Nephron (organoid): Measurements from ENCODE around the gene QRSL1.
A peak's percentile ranks its signal among the peaks of the same experiment; 100 is the strongest.
"Not testable (repeated sequence)": the region's sequence is repeated elsewhere in the genome, so short reads cannot be mapped to it uniquely, and the experiment has no call there.

ENCODE experiments used
- H3K27ac Mint-ChIP-seq, 3 experiments: 2 replicates each; pipeline ENCODE4 v1.8.0; 2020; ENCODE audit warnings: mixed read lengths in 3 of 3, mild to moderate bottlenecking in 2 of 3, moderate library complexity in 1 of 3
- H3K27me3 Mint-ChIP-seq: 2 replicates; pipeline ENCODE4 v1.8.0; 2021; ENCODE audit warnings: low read depth, mild to moderate bottlenecking, moderate library complexity, mixed read lengths
- H3K36me3 Mint-ChIP-seq: 2 replicates; pipeline ENCODE4 v1.8.0; 2020; ENCODE audit warnings: low read depth, mixed read lengths
- H3K4me1 Mint-ChIP-seq: 2 replicates; pipeline ENCODE4 v1.8.0; 2020; ENCODE audit warnings: mixed read lengths
- H3K4me3 Mint-ChIP-seq, 3 experiments: 2 replicates each; pipeline ENCODE4 v1.8.0; 2020; ENCODE audit warnings: mild to moderate bottlenecking in 3 of 3, mixed read lengths in 3 of 3, moderate library complexity in 2 of 3
- H3K9me3 Mint-ChIP-seq: 2 replicates; pipeline ENCODE4 v1.8.0; 2020; ENCODE audit warnings: mixed read lengths
- CTCF ChIP-seq, 3 experiments: fragments of 200-600 bp; sonication (generic); IDR thresholded peaks; one replicate each; pipeline ENCODE4 v1.5.0; 2021; ENCODE audit warnings: antibody characterized with exemption in 3 of 3; ENCODE audit not compliant: unreplicated experiment in 3 of 3

Gene QRSL1

GRCh38 chr6:106629103-106629858 is at the start of gene QRSL1, which contains the start of gene RTN4IP1:
Gene QRSL1, plus strand, starts transcription at chr6:106629578. Its CDS starts 104 bp downstream, at chr6:106629682.
Gene RTN4IP1, minus strand, starts transcription at chr6:106629498. Its CDS starts 477 bp downstream, at chr6:106629021.
- H3K9me3 Mint-ChIP-seq, result no peaks in the 10 kb centered on the region
- H3K27ac Mint-ChIP-seq, result peak within 1 kb of the TSS; percentile 91 to 98 (median 96)
- H3K4me1 Mint-ChIP-seq, result peaks cover 16% of the 10 kb centered on the region
- H3K4me3 Mint-ChIP-seq, result peak within 1 kb of the TSS; percentile 92 to 96 (median 95)
- no peak for TF ChIP-seq CTCF (IDR thresholded peaks at IDR 0.05; ENCODE audit: unreplicated experiment in 3 of 3)
- H3K36me3 Mint-ChIP-seq, result peaks cover 3% of the 10 kb centered on the region
- no peaks in the 10 kb centered on the region for H3K27me3 Mint-ChIP-seq

GRCh38 chr6:106581468-106581867 is 47.9 kb upstream of the QRSL1 start:
- no peaks in the 10 kb centered on the region for H3K27me3 Mint-ChIP-seq

GRCh38 chr6:106586815-106587415 is 42.5 kb upstream of the QRSL1 start:
- TF ChIP-seq CTCF (IDR thresholded peaks at IDR 0.05; ENCODE audit: unreplicated experiment in 3 of 3), result no peak
- Mint-ChIP-seq H3K4me3 (no peak overlapping the region), H3K9me3 (no peaks in the 10 kb centered on the region), H3K4me1 (no peaks in the 10 kb centered on the region), H3K27ac (no peak overlapping the region), H3K27me3 (no peaks in the 10 kb centered on the region), H3K36me3 (peaks cover 21% of the 10 kb centered on the region)

More at GRCh38 chr6:106581468-106581867, 47.9 kb upstream of the QRSL1 start:
- peaks cover 6% of the 10 kb centered on the region for H3K36me3 Mint-ChIP-seq
- H3K27ac Mint-ChIP-seq, result no peak overlapping the region
- H3K9me3 Mint-ChIP-seq, result no peaks in the 10 kb centered on the region
- TF ChIP-seq CTCF (IDR thresholded peaks at IDR 0.05; ENCODE audit: unreplicated experiment in 3 of 3), result no peak
- no peaks in the 10 kb centered on the region for H3K4me1 Mint-ChIP-seq
- no peak overlapping the region for H3K4me3 Mint-ChIP-seq

GRCh38 chr6:106588937-106589336 is 40.4 kb upstream of the QRSL1 start:
- H3K4me1 Mint-ChIP-seq, H3K27me3 Mint-ChIP-seq, H3K4me3 Mint-ChIP-seq, H3K9me3 Mint-ChIP-seq, H3K27ac Mint-ChIP-seq: not testable (repeated sequence)
- peaks cover 18% of the 10 kb centered on the region for H3K36me3 Mint-ChIP-seq

GRCh38 chr6:106591111-106591825 is 38.1 kb upstream of the QRSL1 start:
- Mint-ChIP-seq H3K27me3 (no peaks in the 10 kb centered on the region), H3K4me1 (no peaks in the 10 kb centered on the region), H3K36me3 (peaks cover 18% of the 10 kb centered on the region), H3K9me3 (no peaks in the 10 kb centered on the region), H3K4me3 (no peak overlapping the region), H3K27ac (no peak overlapping the region)
- TF ChIP-seq CTCF (IDR thresholded peaks at IDR 0.05; ENCODE audit: unreplicated experiment in 3 of 3), result no peak

GRCh38 chr6:106599440-106599839 is 29.9 kb upstream of the QRSL1 start:
- Mint-ChIP-seq H3K27ac (no peak overlapping the region), H3K4me3 (no peak overlapping the region), H3K27me3 (no peaks in the 10 kb centered on the region), H3K4me1 (no peaks in the 10 kb centered on the region), H3K9me3 (no peaks in the 10 kb centered on the region), H3K36me3 (peaks cover 29% of the 10 kb centered on the region)
- no peak for TF ChIP-seq CTCF (IDR thresholded peaks at IDR 0.05; ENCODE audit: unreplicated experiment in 3 of 3)
